ENCODE results near the gene GRHL3.

GRHL3 gene

GRCh38 chr1:24331961-24332673, 13.0 kb downstream of the GRHL3 start:
- TF ChIP-seq CTCF (IDR thresholded peaks at IDR 0.05; ENCODE audit: insufficient read depth, missing control alignments) = no peak
- no peak for FAIRE-seq
- DNase-seq (ENCODE audit: insufficient read length, low spot score) = no peak

- FAIRE-seq = no peak
- no peak for DNase-seq (ENCODE audit: insufficient read length, low spot score)
- no peak for TF ChIP-seq CTCF (IDR thresholded peaks at IDR 0.05; ENCODE audit: insufficient read depth, missing control alignments)
These were observed 16.9 kb downstream of the GRHL3 start for GRCh38 chr1:24336075-24336474.

- DNase-seq (ENCODE audit: insufficient read length, low spot score) = no peak
- FAIRE-seq = no peak
- TF ChIP-seq CTCF (IDR thresholded peaks at IDR 0.05; ENCODE audit: insufficient read depth, missing control alignments) = no peak
These were observed 18.3 kb downstream of the GRHL3 start for GRCh38 chr1:24337455-24337854.

- DNase-seq (ENCODE audit: insufficient read length, low spot score) = no peak
- no peak for FAIRE-seq
- TF ChIP-seq CTCF (IDR thresholded peaks at IDR 0.05; ENCODE audit: insufficient read depth, missing control alignments) = no peak
These were observed 19.3 kb downstream of the GRHL3 start for GRCh38 chr1:24338447-24338846.

- DNase-seq (ENCODE audit: insufficient read length, low spot score) = no peak
- TF ChIP-seq CTCF (IDR thresholded peaks at IDR 0.05; ENCODE audit: insufficient read depth, missing control alignments) = no peak
- no peak for FAIRE-seq
These were observed 20.8 kb downstream of the GRHL3 start for GRCh38 chr1:24339996-24340395.

- FAIRE-seq (no peak), DNase-seq (ENCODE audit: insufficient read length, low spot score) (no peak)
- TF ChIP-seq CTCF (IDR thresholded peaks at IDR 0.05; ENCODE audit: insufficient read depth, missing control alignments) = no peak
These were observed 21.6 kb downstream of the GRHL3 start for GRCh38 chr1:24340770-24341169.

- FAIRE-seq (no peak), DNase-seq (ENCODE audit: insufficient read length, low spot score) (no peak)
- TF ChIP-seq CTCF (IDR thresholded peaks at IDR 0.05; ENCODE audit: insufficient read depth, missing control alignments) = no peak
These were observed 22.1 kb downstream of the GRHL3 start for GRCh38 chr1:24341260-24341659.

All from D721Med (cell line).